HEK293T (cell line): ENCODE data around the gene SLC35F5.
"Not testable (repeated sequence)": the region's sequence is repeated elsewhere in the genome, so short reads cannot be mapped to it uniquely, and the experiment has no call there.

Source experiments
- CTCF ChIA-PET: fragments of 350-600 bp; formaldehyde crosslinking; extraction: SDS; loops from one replicate; lab custom pipeline; 2021; ENCODE audit warnings: antibody characterized with exemption, inconsistent platforms; lab: Yijun Ruan, JAX
- POLR2A ChIA-PET: fragments of 350-600 bp; formaldehyde crosslinking; extraction: SDS; loops from one replicate; lab custom pipeline; 2020; ENCODE audit warnings: antibody characterized with exemption, inconsistent platforms; lab: Yijun Ruan, JAX
- DNase-seq: peaks from one replicate; pipeline ENCODE4 v3.0.0; 2012; ENCODE audit warnings: mixed read lengths; ENCODE audit errors: extremely low spot score
- ARNT ChIP-seq: fragments of 450-650 bp; IDR thresholded peaks from 2 replicates; pipeline ENCODE4 v1.6.1; 2017; ENCODE audit warnings: mild to moderate bottlenecking
- BHLHE40 ChIP-seq: fragments of 450-650 bp; IDR thresholded peaks from 2 replicates; pipeline ENCODE4 v1.6.1; 2016; ENCODE audit warnings: mild to moderate bottlenecking, moderate library complexity, borderline replicate concordance
- CTBP1 ChIP-seq: fragments of 450-650 bp; IDR thresholded peaks from 2 replicates; pipeline ENCODE4 v1.6.1; 2016; ENCODE audit warnings: borderline replicate concordance
- ELF4 ChIP-seq: fragments of 450-650 bp; IDR thresholded peaks from 2 replicates; pipeline ENCODE4 v1.6.1; 2017; ENCODE audit warnings: antibody characterized with exemption
- FOXA1 ChIP-seq: fragments of 450-650 bp; IDR thresholded peaks from 2 replicates; pipeline ENCODE4 v1.6.1; 2016; ENCODE audit warnings: mild to moderate bottlenecking
- FOXK2 ChIP-seq: fragments of 450-650 bp; IDR thresholded peaks from 2 replicates; pipeline ENCODE4 v1.6.1; 2016; ENCODE audit warnings: mild to moderate bottlenecking
- FOXM1 ChIP-seq: fragments of 450-650 bp; IDR thresholded peaks from 2 replicates; pipeline ENCODE4 v1.6.1; 2017; ENCODE audit warnings: mild to moderate bottlenecking, borderline replicate concordance
- HDGF ChIP-seq: fragments of 450-650 bp; IDR thresholded peaks from 2 replicates; pipeline ENCODE4 v1.6.1; 2017; ENCODE audit warnings: antibody characterized with exemption, borderline replicate concordance
- L3MBTL2 ChIP-seq: fragments of 450-650 bp; conservative IDR thresholded peaks from 2 replicates; pipeline ENCODE4 v1.6.1; 2016; ENCODE audit warnings: mild to moderate bottlenecking
- LEF1 ChIP-seq: fragments of 450-650 bp; IDR thresholded peaks from 2 replicates; pipeline ENCODE4 v1.6.1; 2017; ENCODE audit warnings: mild to moderate bottlenecking, borderline replicate concordance
- NFRKB ChIP-seq: fragments of 450-650 bp; IDR thresholded peaks from 2 replicates; pipeline ENCODE4 v1.6.1; 2016; ENCODE audit warnings: mild to moderate bottlenecking, moderate library complexity
- PKNOX1 ChIP-seq: fragments of 450-650 bp; IDR thresholded peaks from 2 replicates; pipeline ENCODE4 v1.6.1; 2016
- SP1 ChIP-seq: fragments of 450-650 bp; IDR thresholded peaks from 2 replicates; pipeline ENCODE4 v1.6.1; 2017
- SUZ12 ChIP-seq: fragments of 450-650 bp; IDR thresholded peaks from 2 replicates; pipeline ENCODE4 v1.6.1; 2016; ENCODE audit warnings: mild to moderate bottlenecking
- TARDBP ChIP-seq: fragments of 450-650 bp; IDR thresholded peaks from 2 replicates; pipeline ENCODE4 v1.6.1; 2016
- ZNF384 ChIP-seq: fragments of 450-650 bp; IDR thresholded peaks from 2 replicates; pipeline ENCODE4 v1.6.1; 2016

Gene SLC35F5

DNA sequence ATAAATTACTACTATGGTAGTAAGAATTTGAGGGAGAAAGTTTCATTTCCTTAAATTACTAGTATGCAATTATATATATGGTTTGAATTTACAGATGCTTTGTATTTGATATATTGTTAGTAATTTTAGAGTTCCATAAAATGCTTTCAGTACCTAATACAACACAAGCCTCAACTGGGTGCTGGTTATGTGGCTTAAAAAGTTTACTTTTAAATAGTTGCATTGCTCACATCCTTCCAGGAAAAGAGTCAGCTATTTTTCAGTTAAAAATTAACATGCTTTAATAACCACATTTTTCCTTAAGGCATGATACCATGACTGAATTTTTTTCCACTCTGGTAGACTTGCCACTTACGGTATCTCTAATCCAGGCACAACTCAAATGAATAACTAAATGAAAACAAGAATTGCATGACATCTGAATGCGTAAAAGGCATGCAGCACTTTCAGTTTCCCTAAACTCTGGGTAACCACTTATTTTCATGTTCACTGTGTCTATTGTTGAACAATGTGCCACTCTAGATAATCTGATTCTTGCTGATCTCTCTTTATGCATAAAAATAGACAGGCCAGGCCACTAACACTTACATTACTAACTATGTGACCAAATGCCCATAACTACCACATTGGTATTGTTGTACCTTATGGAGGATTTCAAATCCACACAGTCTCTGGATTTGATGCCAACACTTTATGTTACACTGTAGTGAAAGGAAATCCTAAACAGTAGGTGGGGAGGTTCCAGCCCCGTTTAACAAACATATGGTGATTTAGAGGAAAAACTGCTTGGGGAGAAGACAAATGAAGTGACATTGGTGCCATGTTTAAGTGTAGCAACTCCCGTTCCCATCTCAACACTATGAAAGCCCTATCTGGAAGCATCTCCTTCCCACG, 35.5 kb upstream of the SLC35F5 start:
- DNase-seq = no peak
- POLR2A ChIA-PET = interaction anchor here (1.6 kb wide), 1 partner anchor 36 kb away, joined by 8 read pairs; the partner anchor contains the start of gene SLC35F5
- TF ChIP-seq TARDBP (no peak), FOXM1 (no peak), HDGF (no peak), ARNT (no peak), SUZ12 (no peak), SP1 (no peak), FOXK2 (no peak), NFRKB (no peak), BHLHE40 (no peak), L3MBTL2 (no peak), FOXA1 (no peak), CTBP1 (no peak), LEF1 (no peak), ZNF384 (no peak), ELF4 (no peak), PKNOX1 (no peak)
- CTCF ChIA-PET = no interaction called here

GRCh38 chr2:113784823-113785744, 28.6 kb upstream of the SLC35F5 start:
- ChIA-PET POLR2A (no interaction called here), CTCF (no interaction called here)
- TF ChIP-seq L3MBTL2 = no peak
- TF ChIP-seq LEF1 = no peak
- no peak for TF ChIP-seq SUZ12
- TF ChIP-seq CTBP1 = no peak
- no peak for TF ChIP-seq HDGF
- TF ChIP-seq FOXM1 = no peak
- TF ChIP-seq FOXK2 = no peak
- TF ChIP-seq FOXA1 = no peak
- TF ChIP-seq ARNT = no peak
- no peak for TF ChIP-seq ZNF384
- TF ChIP-seq TARDBP = no peak
- no peak for TF ChIP-seq PKNOX1
- TF ChIP-seq BHLHE40 = no peak
- no peak for TF ChIP-seq SP1
- no peak for TF ChIP-seq NFRKB
- no peak for TF ChIP-seq ELF4
- no peak for DNase-seq

DNA sequence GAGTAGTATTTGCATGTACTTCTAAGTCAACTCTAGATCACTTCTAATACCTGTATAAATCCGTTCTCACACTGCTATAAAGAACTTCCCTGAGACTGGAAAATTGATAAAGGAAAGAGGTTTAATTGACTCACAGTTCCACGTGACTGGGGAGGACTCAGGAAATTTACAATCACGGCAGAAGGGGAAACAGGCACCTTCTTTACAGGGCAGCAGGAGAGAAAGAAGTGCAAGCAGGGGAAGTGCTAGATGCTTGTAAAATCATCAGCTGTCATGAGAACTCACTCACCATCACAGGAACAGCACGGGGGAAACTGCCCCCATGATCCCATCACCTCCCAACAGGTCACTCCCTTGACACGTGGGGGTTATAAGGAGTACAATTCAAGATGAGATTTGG, 24.0 kb upstream of the SLC35F5 start:
- TF ChIP-seq ELF4 (no peak), SUZ12 (no peak), NFRKB (no peak), TARDBP (no peak), FOXA1 (no peak), FOXM1 (no peak), LEF1 (no peak)
- no peak for DNase-seq
- CTCF ChIA-PET = no interaction called here
- POLR2A ChIA-PET = no interaction called here

- TF ChIP-seq CTBP1 (no peak), LEF1 (no peak), SUZ12 (no peak), ZNF384 (no peak), BHLHE40 (no peak), HDGF (no peak), PKNOX1 (no peak), FOXK2 (no peak), L3MBTL2 (no peak), ARNT (no peak), ELF4 (no peak)
- CTCF ChIA-PET = no interaction called here
- no peak for DNase-seq
- POLR2A ChIA-PET = no interaction called here
Observed at GRCh38 chr2:113777371-113777770, 20.9 kb upstream of the SLC35F5 start.

- TF ChIP-seq ZNF384 (no peak), ELF4 (no peak), FOXK2 (no peak), PKNOX1 (no peak), SP1 (no peak), CTBP1 (no peak), BHLHE40 (no peak), HDGF (no peak), L3MBTL2 (no peak), FOXA1 (no peak), FOXM1 (no peak), NFRKB (no peak), SUZ12 (no peak), ARNT (no peak), TARDBP (no peak), LEF1 (no peak)
Observed at GRCh38 chr2:113776949-113777348, 20.5 kb upstream of the SLC35F5 start.

DNA sequence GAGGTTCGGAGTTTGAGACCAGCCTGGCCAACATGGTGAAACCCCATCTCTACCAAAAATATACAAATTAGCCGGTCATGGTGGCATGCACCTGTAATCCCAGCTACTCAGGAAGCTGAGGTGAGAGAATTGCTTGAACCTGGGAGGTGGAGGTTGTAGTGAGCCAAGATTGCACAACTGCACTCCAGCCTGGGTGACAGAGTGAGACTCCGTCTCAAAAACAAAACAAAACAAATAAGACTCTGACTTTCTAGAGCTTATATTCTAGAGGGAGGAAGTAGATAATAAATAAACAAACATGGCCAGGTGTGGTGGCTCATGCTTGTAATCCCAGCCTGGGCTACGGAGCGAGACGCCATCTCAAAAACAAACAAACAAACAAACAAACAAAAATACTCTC, 18.2 kb upstream of the SLC35F5 start:
- POLR2A ChIA-PET = interaction anchor here (1.3 kb wide), 1 partner anchor 19 kb away, joined by 5 read pairs; the partner anchor contains the start of gene SLC35F5
- DNase-seq, CTCF ChIA-PET: not testable (repeated sequence)

More at GRCh38 chr2:113776949-113777348, 20.5 kb upstream of the SLC35F5 start:
- POLR2A ChIA-PET = no interaction called here
- no peak for DNase-seq
- CTCF ChIA-PET = interaction anchor here (0.6 to 0.7 kb wide), 2 partner anchors 13 to 115 kb away, joined by 4 to 5 read pairs; no protein-coding TSS in a partner anchor
